ENCODE measurements around the gene CALML3. TPM values are rescaled to one million over a fixed set of nuclear protein-coding genes. Genes with fewer than 3 reads are reported as not detected.
"Not testable (repeated sequence)": the region's sequence is repeated elsewhere in the genome, so short reads cannot be mapped to it uniquely, and the experiment has no call there.

CALML3 gene
- total RNA-seq, 1 experiment from 2014 or later, result not detected

- DNase-seq (ENCODE audit: low read depth), result no peak
Observed at GRCh38 chr10:5552376-5553321, 27.9 kb downstream of the CALML3 start.

GRCh38 chr10:5553400-5554170 is 28.8 kb downstream of the CALML3 start:
- no peak for DNase-seq (ENCODE audit: low read depth)

- DNase-seq (ENCODE audit: low read depth), result no peak
Observed at GRCh38 chr10:5555021-5555510, 30.3 kb downstream of the CALML3 start.

- no peak for DNase-seq (ENCODE audit: low read depth)
Observed at GRCh38 chr10:5555881-5556280, 31.1 kb downstream of the CALML3 start.

GRCh38 chr10:5556576-5556975 is 31.8 kb downstream of the CALML3 start:
- DNase-seq (ENCODE audit: low read depth), result no peak

- no peak for DNase-seq (ENCODE audit: low read depth)
Observed at GRCh38 chr10:5557040-5557721, 32.4 kb downstream of the CALML3 start.

- no peak for DNase-seq (ENCODE audit: low read depth)
Observed at GRCh38 chr10:5557799-5558771, 33.3 kb downstream of the CALML3 start.

- DNase-seq (ENCODE audit: low read depth), result not testable (repeated sequence)
Observed at GRCh38 chr10:5559022-5559421, 34.3 kb downstream of the CALML3 start.

- peak; percentile 70 for DNase-seq (ENCODE audit: low read depth)
Observed at GRCh38 chr10:5559642-5560141, 34.9 kb downstream of the CALML3 start.

GRCh38 chr10:5560142-5560816 is 35.5 kb downstream of the CALML3 start:
- no peak for DNase-seq (ENCODE audit: low read depth)

- DNase-seq (ENCODE audit: low read depth), result no peak
Observed at GRCh38 chr10:5560817-5561703, 36.3 kb downstream of the CALML3 start.

- DNase-seq (ENCODE audit: low read depth), result no peak
Observed at GRCh38 chr10:5561704-5562645, 37.2 kb downstream of the CALML3 start.

GRCh38 chr10:5563321-5563961 is 38.7 kb downstream of the CALML3 start:
- no peak for DNase-seq (ENCODE audit: low read depth)

GRCh38 chr10:5563991-5564536 is 39.3 kb downstream of the CALML3 start:
- peak; percentile 56 for DNase-seq (ENCODE audit: low read depth)

- DNase-seq (ENCODE audit: low read depth), result no peak
Observed at GRCh38 chr10:5564537-5565204, 39.9 kb downstream of the CALML3 start.

- DNase-seq (ENCODE audit: low read depth), result no peak
Observed at GRCh38 chr10:5565205-5565545, 40.4 kb downstream of the CALML3 start.
